GM18951 (cell line): ENCODE results near the gene CCDC3.

ENCODE experiments used
- POLR2A ChIP-seq: IDR thresholded peaks from 4 replicates; pipeline ENCODE4 v1.6.1; 2011; ENCODE audit warnings: mild to moderate bottlenecking; ENCODE audit not compliant: insufficient read length, insufficient read depth; ENCODE audit errors: extremely low read depth
- in situ Hi-C: fragments of 300-500 bp; cut with MboI; formaldehyde crosslinking; loops from one replicate; pipeline ENCODE4 v1.12.0; 2022; ENCODE audit warnings: low sequenced_read_pairs, mixed read lengths, inconsistent platforms; ENCODE audit not compliant: unreplicated experiment

CCDC3 gene

GRCh38 chr10:12961416-12962205 lies 39.9 kb downstream of the CCDC3 start:
- in situ Hi-C loops = no loop called here
- TF ChIP-seq POLR2A = no peak

DNA sequence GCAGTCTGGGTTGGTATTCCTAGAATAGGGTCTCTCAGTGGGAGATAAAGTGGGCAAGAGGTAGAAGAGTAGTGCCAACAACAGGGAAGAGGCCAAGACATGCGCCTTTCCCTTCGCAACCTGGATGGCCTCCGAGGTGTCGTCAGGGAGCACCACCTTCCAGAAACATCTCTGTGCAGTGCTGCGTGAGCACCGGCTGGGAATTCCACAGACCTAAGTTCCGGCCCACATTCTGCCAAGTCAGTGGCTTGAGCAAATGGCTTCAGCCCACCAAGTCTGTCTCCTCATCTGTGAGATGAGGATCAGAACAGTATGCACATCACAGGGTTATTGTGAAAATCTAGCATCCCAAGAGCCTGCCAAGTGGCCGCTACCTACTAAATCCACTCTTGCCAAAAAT lies 40.6 kb downstream of the CCDC3 start:
- in situ Hi-C loops = no loop called here
- no peak for TF ChIP-seq POLR2A

DNA sequence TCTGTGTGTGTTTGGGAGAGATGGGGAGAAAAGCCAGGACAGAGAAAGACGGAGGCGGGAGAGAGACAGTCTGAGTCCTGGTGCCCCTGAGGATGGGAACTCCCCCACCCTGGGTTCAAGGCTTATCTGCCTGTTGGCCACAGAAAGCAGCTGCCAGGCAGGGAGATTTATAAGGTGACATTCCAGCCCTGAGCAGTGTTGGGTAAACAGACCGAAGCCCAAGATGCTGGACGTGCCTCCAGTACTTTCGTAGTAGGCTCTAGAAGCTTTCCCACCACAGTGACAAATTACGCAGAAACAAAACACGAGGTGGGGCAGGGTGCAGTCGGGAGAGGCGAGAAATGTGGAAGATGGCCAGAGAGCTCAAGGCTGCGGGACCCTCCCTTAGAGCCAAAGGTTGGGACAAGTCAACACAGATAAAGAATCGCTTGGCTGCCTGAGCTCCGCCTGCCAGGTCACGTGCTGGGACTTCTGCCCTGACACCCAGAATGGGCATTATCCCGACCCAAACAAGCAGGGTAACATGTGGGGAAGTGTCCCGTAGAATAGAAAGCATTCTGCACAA lies 41.1 kb downstream of the CCDC3 start:
- TF ChIP-seq POLR2A = no peak
- in situ Hi-C loops = no loop called here

DNA sequence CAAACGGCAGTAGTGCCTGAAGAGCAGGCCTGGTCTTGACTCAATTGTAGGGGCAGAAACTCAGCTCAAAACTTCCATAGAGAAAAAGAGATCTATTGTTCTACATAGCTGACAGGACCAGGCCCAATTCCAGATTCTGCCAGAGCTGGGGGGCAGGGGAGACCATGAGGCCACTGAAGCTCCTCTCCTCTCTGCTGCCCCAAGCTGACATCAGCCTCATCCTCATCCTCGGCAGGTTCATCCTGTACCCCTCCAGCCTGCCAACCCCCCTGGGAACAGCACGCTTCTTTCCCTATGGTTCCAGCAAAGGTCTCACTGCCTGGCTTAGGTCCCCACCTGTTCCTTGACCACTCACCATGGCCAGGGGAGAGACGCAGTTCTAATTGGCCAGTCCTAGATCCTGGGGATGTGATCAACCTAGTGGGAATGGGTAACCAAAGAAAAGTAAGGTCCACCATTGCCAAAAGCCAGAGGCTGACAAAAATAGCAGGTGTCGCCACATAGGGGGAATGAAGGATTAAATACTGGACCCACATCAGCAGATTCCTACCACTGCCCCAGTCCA lies 42.9 kb downstream of the CCDC3 start:
- no peak for TF ChIP-seq POLR2A
- in situ Hi-C loops = no loop called here

DNA sequence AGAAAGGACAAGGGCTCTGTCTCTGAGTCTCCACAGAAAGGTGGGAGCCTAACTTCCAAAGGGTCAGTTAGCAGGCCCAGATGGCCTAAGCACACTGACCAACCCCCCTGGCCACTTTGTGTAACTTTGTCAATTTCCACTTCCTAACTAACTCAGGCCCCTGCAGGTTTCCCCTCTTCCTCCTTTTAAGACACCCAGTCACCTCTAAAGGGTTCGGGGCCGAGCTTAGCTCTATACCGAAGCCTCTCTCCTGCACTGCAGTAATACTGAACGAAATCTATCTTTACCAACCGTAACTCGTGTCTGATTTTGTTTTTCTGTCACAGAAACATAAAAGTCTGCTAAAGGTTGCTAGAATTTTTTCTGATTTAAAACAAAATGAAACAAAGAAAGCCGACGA lies 44.4 kb downstream of the CCDC3 start:
- no peak for TF ChIP-seq POLR2A
- in situ Hi-C loops = no loop called here

GRCh38 chr10:12954866-12955265 lies 46.6 kb downstream of the CCDC3 start:
- in situ Hi-C loops = no loop called here
- no peak for TF ChIP-seq POLR2A

DNA sequence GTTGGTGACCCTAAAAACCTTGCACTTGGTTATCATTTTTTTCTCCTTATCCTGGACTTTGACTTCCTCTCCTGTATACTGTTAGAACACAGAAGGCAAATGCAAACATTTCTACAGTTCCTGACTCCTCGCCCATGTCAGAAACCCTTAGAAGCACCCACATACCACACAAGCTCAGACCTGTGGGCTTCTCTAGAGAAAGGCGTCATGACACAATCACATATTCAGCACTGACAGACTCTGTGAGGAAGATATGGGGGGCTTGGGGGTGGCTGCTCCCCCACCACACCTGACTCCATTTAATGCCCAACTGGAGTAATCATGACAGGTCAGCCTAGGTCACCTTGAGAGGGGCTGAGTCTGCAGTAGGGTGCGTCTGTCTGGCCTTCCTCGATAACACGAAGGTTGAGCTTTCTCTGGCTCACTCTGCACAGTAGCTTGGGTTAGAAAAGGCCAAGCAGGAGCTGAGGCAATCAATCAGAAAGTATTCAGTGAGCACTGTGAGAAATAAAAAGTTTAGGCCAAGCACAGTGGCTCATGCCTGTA lies 50.9 kb downstream of the CCDC3 start:
- TF ChIP-seq POLR2A = no peak
- in situ Hi-C loops = no loop called here

- no peak for TF ChIP-seq POLR2A
- in situ Hi-C loops = no loop called here
Observed at GRCh38 chr10:12949248-12949647, 52.3 kb downstream of the CCDC3 start.

- no peak for TF ChIP-seq POLR2A
- in situ Hi-C loops = no loop called here
Observed at GRCh38 chr10:12947741-12948140, 53.8 kb downstream of the CCDC3 start.

DNA sequence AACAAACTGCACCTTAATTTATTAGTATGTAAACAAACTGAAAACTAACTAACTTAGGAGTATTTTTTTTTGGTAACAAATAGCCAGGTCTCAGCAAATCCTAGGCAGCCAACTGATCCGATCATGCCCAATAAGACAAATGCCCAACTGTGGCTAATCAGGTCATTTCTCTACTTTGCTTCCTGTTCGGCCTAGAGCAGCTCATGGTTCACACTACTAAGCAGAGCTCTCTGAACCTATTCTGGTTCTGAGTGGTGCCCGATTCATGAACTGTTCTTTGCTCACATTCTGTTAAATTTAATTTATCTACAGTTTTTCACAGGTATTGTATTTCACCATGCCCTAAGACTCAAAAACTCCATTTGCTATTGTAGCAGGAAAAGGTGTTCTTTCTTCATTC lies 55.1 kb downstream of the CCDC3 start:
- no peak for TF ChIP-seq POLR2A
- in situ Hi-C loops = no loop called here

GRCh38 chr10:12945690-12946359 lies 55.7 kb downstream of the CCDC3 start:
- in situ Hi-C loops = no loop called here
- TF ChIP-seq POLR2A = no peak

DNA sequence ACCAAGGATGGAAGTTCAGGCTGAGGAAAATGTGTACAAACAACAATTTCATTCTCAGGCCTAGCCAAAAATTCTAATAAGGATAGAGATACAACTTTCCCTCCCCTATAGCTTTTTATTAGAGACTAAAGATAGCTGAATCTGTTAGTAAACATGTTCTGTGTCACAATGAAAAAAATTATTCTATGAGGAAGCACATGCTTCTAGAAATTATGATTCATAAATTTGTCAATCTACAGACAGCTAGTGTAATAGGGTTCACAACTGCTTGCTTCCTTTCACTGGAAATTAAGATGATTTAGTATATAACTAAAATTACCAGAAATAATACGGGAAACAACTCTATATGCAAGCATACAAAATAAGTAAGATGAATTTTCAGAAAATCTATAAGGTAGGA lies 56.6 kb downstream of the CCDC3 start:
- in situ Hi-C loops = no loop called here
- no peak for TF ChIP-seq POLR2A

- in situ Hi-C loops = no loop called here
- TF ChIP-seq POLR2A = no peak
Observed at GRCh38 chr10:12943425-12943824, 58.1 kb downstream of the CCDC3 start.
